HepG2 (cell line): ENCODE measurements around the gene CCDC57. TPM values are rescaled to one million over a fixed set of nuclear protein-coding genes. Genes with fewer than 3 reads are reported as not detected.

ENCODE experiments used
- ATAC-seq: fragments of 200-7000 bp; cut with Tn5 transposase; 3 replicates; pipeline ENCODE4 v1.9.1; 2020; ENCODE audit warnings: mild to moderate bottlenecking, moderate library complexity
- BruUV-seq: library from RNA; stranded (reverse); fragments of 400-500 nt; replicated peaks from 2 replicates; lab custom pipeline; 2021; lab: Mats Ljungman, UMichigan
- CTCF ChIA-PET: fragments of 300-600 bp; formaldehyde crosslinking; extraction: SDS; loops from one replicate; lab custom pipeline; 2021; ENCODE audit warnings: low total read pairs, inconsistent platforms, low intra/inter-chr PET ratio; lab: Yijun Ruan, JAX
- POLR2A ChIA-PET: fragments of 350-600 bp; sonication (Branson Sonifier 250); formaldehyde crosslinking; loops from one replicate; lab custom pipeline; 2020; ENCODE audit warnings: antibody characterized with exemption, inconsistent platforms; lab: Yijun Ruan, JAX
- DNase-seq: peaks from one replicate; pipeline ENCODE4 v3.0.0-alpha.2; 2015; ENCODE audit warnings: low spot score
- FAIRE-seq: peaks from 3 replicates; lab custom pipeline; 2011; peaks lifted over from hg19 to GRCh38; lab: Jason Lieb, UNC
- H2AFZ ChIP-seq: one replicate; pipeline ENCODE4 v1.6.1; 2011; ENCODE audit warnings: low read length, inconsistent platforms
- H3K27ac ChIP-seq: fragments of 300-600 bp; 3 replicates; pipeline ENCODE4 v1.8.0; 2011; ENCODE audit warnings: mixed run types, mild to moderate bottlenecking, mixed read lengths, low read length, inconsistent platforms; ENCODE audit not compliant: insufficient read depth; ENCODE audit errors: extremely low read length
- H3K27me3 ChIP-seq, 2 experiments: fragments of 200-600 bp in 1 of 2; 2 replicates in 1 of 2; 3 replicates in 1 of 2; pipeline versions ENCODE4 v1.6.0 to v1.8.0; 2011; ENCODE audit warnings: low read length in 2 of 2, mild to moderate bottlenecking in 2 of 2, moderate library complexity in 2 of 2, inconsistent platforms in 1 of 2; ENCODE audit not compliant: insufficient read depth in 2 of 2, control insufficient read depth in 1 of 2
- H3K36me3 ChIP-seq, 2 experiments: fragments of 200-600 bp in 1 of 2; replicated peaks in 1 of 2; 2 replicates in 1 of 2; 3 replicates in 1 of 2; pipeline versions ENCODE4 v1.5.1 to v1.8.0; 2011; ENCODE audit warnings: low read length in 2 of 2, inconsistent platforms in 1 of 2; ENCODE audit not compliant: insufficient read depth in 2 of 2, control insufficient read depth in 1 of 2
- H3K4me1 ChIP-seq: 2 replicates; pipeline ENCODE4 v1.5.1; 2012; ENCODE audit warnings: low read length, inconsistent platforms; ENCODE audit not compliant: insufficient read depth
- H3K4me2 ChIP-seq: 2 replicates; pipeline ENCODE4 v1.6.0; 2011; ENCODE audit warnings: low read depth, low read length, inconsistent platforms
- H3K4me3 ChIP-seq, 3 experiments: fragments of 200-600 bp in 1 of 3; sonication (generic), shearing (Covaris generic) in 1 of 3; replicated peaks in 1 of 3; 2 replicates each; pipeline ENCODE4 v1.5.1; 2011 to 2016; ENCODE audit warnings: low read length in 3 of 3, inconsistent platforms in 2 of 3, low read depth in 2 of 3, mild to moderate bottlenecking in 2 of 3, control low read depth in 1 of 3, mixed read lengths in 1 of 3; ENCODE audit not compliant: insufficient read depth in 1 of 3
- H3K79me2 ChIP-seq: one replicate; pipeline ENCODE4 v1.6.1; 2011; ENCODE audit warnings: low read length, inconsistent platforms; ENCODE audit not compliant: insufficient read depth
- H3K9ac ChIP-seq: 2 replicates; pipeline ENCODE4 v1.6.0; 2011; ENCODE audit warnings: mild to moderate bottlenecking, low read depth, low read length, inconsistent platforms; ENCODE audit not compliant: insufficient read depth
- H3K9me3 ChIP-seq: 2 replicates; pipeline ENCODE4 v1.5.1; 2012; ENCODE audit warnings: mild to moderate bottlenecking, low read length
- H4K20me1 ChIP-seq: 2 replicates; pipeline ENCODE4 v1.6.0; 2011; ENCODE audit warnings: inconsistent platforms, mild to moderate bottlenecking, low read length, moderate library complexity; ENCODE audit not compliant: insufficient read depth
- AGO1 ChIP-seq: fragments of 200-400 bp; formaldehyde crosslinking; IDR thresholded peaks from 2 replicates; pipeline ENCODE4 v1.6.1; 2017; ENCODE audit warnings: mild to moderate bottlenecking, low read depth, low read length, moderate library complexity; ENCODE audit not compliant: poor library complexity, severe bottlenecking
- ATM ChIP-seq: fragments of 450-650 bp; IDR thresholded peaks from 2 replicates; pipeline ENCODE4 v1.7.1; 2017; ENCODE audit warnings: mild to moderate bottlenecking, borderline replicate concordance
- HOXA3 ChIP-seq: sonication (generic); formaldehyde crosslinking; IDR thresholded peaks from 2 replicates; pipeline ENCODE4 v1.5.0; 2020; ENCODE audit warnings: missing genetic modification reagents
- REXO4 ChIP-seq: sonication (generic); formaldehyde crosslinking; IDR thresholded peaks from 2 replicates; pipeline ENCODE4 v1.8.0; 2022; ENCODE audit warnings: missing genetic modification reagents, mild to moderate bottlenecking, borderline replicate concordance
- RFXANK ChIP-seq: IDR thresholded peaks from 2 replicates; pipeline ENCODE4 v1.6.1; 2016
- THYN1 ChIP-seq: sonication (generic); formaldehyde crosslinking; IDR thresholded peaks from 2 replicates; pipeline ENCODE4 v1.8.1; 2023; ENCODE audit warnings: low read depth, mild to moderate bottlenecking, moderate library complexity, missing genetic modification reagents, borderline replicate concordance
- ZNF354B ChIP-seq: sonication (generic); formaldehyde crosslinking; IDR thresholded peaks from 2 replicates; pipeline ENCODE4 v1.8.0; 2022; ENCODE audit warnings: mild to moderate bottlenecking, missing genetic modification reagents
- ZNF841 ChIP-seq: sonication (generic); formaldehyde crosslinking; IDR thresholded peaks from 2 replicates; pipeline ENCODE4 v1.8.1; 2023; ENCODE audit warnings: missing genetic modification reagents, borderline replicate concordance
- WGBS: methylation state at CpG from one replicate; pipeline ENCODE4 v1.1.6; 2017; ENCODE audit warnings: low lambda C conversion rate; 5-methylcytosine and 5-hydroxymethylcytosine counted together
- in situ Hi-C: cut with HindIII; loops from 2 replicates; pipeline ENCODE4 v1.10.0; 2017; ENCODE audit warnings: low pct_unique_long_range_greater_than_20kb; ENCODE audit not compliant: extremely low pct_ligation_motif_present
- intact Hi-C: fragments of 100-400 bp; cut with micrococcal nuclease; formaldehyde crosslinking; loops from one replicate; pipeline ENCODE4 v1.10.0; 2022; ENCODE audit not compliant: unreplicated experiment
- polyA plus RNA-seq, 8 experiments: library from polyadenylated mRNA; depleted of rRNA in 3 of 8; stranded (reverse) in 7 of 8; unstranded in 1 of 8; fragments of >200 nt; fragmentation: Illumina TruSeq in 4 of 8; extraction: Trizol in 4 of 8; gene quantifications; 2 replicates each; pipeline versions ENCODE4 v1.2.1 to v1.2.3, GENCODE V29; 2011 to 2016; ENCODE audit warnings: low read depth in 4 of 8, missing spikeins in 1 of 8, mixed read lengths in 1 of 8; ENCODE audit not compliant: insufficient read depth in 1 of 8
- total RNA-seq, 5 experiments: library from RNA; depleted of rRNA; stranded (reverse); fragments of >200 nt; fragmentation: Illumina TruSeq; extraction: Trizol; gene quantifications; 2 replicates each; pipeline ENCODE4 v1.2.3, GENCODE V29; 2016; ENCODE audit warnings: low read depth in 1 of 5
- TF ChIP-seq, protein P1 (sequence below): sonication (generic); formaldehyde crosslinking; IDR thresholded peaks from 2 replicates; pipeline ENCODE4 v1.4.0; 2020; ENCODE audit warnings: mild to moderate bottlenecking, missing genetic modification reagents, borderline replicate concordance
- TF ChIP-seq, protein P2 (sequence below): sonication (generic); formaldehyde crosslinking; IDR thresholded peaks from 2 replicates; pipeline ENCODE4 v1.5.1; 2020; ENCODE audit warnings: missing genetic modification reagents, mild to moderate bottlenecking, borderline replicate concordance
- TF ChIP-seq, protein P3 (sequence below): sonication (generic); formaldehyde crosslinking; IDR thresholded peaks from 2 replicates; pipeline ENCODE4 v1.4.0; 2020; ENCODE audit warnings: missing genetic modification reagents

Gene CCDC57
- total and polyA plus RNA-seq, 2 of the 13 experiments (the other 11 are each of a cell fraction or from before 2014, with no cell fraction given) = 59.3 to 59.9 TPM

DNA sequence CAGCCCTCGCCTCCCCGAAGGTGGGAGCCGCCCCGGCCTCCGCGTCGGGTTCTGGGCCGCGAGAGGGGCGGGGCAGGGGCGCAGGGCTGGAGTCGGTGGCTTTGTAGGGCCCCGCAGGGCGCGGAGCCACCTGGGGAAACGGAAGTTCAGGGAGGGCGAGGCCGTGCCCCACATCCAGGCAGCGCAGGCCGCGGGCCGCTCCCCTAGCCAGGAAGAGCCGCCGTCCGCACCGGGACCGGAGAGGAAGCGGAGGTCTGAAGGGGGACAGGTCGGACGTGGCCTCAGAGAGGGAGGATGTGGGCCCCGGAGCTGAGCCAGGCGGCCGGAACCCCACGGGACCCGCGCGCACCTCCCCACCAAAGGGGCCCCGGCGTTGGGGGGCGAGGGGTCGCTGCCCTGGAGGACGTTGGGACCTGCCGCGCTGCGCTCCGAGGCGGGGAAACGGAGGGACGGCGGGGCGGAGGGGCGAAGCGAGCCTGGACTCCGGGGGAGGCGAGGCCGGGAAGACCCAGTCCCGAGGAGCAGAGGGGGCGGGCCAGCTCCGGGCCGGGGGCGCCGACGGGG, 15.7 kb upstream of the CCDC57 start:
- no peak overlapping the region for H2AFZ ChIP-seq
- H3K4me2 ChIP-seq = peak overlapping the region; percentile 66
- 43% methylated on average over 58 of the region's 63 CpGs for WGBS
- H3K4me1 ChIP-seq = peaks cover 65% of the 10 kb centered on the region
- H3K27me3 ChIP-seq = no peaks in the 10 kb centered on the region; a peak in 1 of 5 replicates
- ChIA-PET CTCF (no interaction called here), POLR2A (interaction anchor here (0.6 to 5.0 kb wide), 17 partner anchors 9 to 140 kb away, joined by 3 to 117 read pairs (median 6); partner anchors contain the start of genes CCDC57, CD7 and CSNK1D)
- ATAC-seq = no peak
- intact Hi-C loops = no loop called here
- no peak for DNase-seq
- peak overlapping the region; percentile 71 for H3K9ac ChIP-seq
- H3K79me2 ChIP-seq = peaks cover 42% of the 10 kb centered on the region
- no peak for FAIRE-seq
- in situ Hi-C loops = no loop called here
- H3K4me3 ChIP-seq = peak overlapping the region; percentile 47 to 99 (median 97)
- peaks cover 38% of the 10 kb centered on the region for H4K20me1 ChIP-seq
- peak overlapping the region; percentile 74 for H3K27ac ChIP-seq
- H3K9me3 ChIP-seq = no peaks in the 10 kb centered on the region
- H3K36me3 ChIP-seq = peaks cover 4 to 6% of the 10 kb centered on the region in 2 experiments; a peak in 3 of 5 replicates
- no TSS peak for BruUV-seq
- no peak for TF ChIP-seq ZNF354B (CRISPR knock-in tag)
- TF ChIP-seq ATM = no peak
- TF ChIP-seq HOXA3 = peak; percentile 72
- TF ChIP-seq, protein P1, sequence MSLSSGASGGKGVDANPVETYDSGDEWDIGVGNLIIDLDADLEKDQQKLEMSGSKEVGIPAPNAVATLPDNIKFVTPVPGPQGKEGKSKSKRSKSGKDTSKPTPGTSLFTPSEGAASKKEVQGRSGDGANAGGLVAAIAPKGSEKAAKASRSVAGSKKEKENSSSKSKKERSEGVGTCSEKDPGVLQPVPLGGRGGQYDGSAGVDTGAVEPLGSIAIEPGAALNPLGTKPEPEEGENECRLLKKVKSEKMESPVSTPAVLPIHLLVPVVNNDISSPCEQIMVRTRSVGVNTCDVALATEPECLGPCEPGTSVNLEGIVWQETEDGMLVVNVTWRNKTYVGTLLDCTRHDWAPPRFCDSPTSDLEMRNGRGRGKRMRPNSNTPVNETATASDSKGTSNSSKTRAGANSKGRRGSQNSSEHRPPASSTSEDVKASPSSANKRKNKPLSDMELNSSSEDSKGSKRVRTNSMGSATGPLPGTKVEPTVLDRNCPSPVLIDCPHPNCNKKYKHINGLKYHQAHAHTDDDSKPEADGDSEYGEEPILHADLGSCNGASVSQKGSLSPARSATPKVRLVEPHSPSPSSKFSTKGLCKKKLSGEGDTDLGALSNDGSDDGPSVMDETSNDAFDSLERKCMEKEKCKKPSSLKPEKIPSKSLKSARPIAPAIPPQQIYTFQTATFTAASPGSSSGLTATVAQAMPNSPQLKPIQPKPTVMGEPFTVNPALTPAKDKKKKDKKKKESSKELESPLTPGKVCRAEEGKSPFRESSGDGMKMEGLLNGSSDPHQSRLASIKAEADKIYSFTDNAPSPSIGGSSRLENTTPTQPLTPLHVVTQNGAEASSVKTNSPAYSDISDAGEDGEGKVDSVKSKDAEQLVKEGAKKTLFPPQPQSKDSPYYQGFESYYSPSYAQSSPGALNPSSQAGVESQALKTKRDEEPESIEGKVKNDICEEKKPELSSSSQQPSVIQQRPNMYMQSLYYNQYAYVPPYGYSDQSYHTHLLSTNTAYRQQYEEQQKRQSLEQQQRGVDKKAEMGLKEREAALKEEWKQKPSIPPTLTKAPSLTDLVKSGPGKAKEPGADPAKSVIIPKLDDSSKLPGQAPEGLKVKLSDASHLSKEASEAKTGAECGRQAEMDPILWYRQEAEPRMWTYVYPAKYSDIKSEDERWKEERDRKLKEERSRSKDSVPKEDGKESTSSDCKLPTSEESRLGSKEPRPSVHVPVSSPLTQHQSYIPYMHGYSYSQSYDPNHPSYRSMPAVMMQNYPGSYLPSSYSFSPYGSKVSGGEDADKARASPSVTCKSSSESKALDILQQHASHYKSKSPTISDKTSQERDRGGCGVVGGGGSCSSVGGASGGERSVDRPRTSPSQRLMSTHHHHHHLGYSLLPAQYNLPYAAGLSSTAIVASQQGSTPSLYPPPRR = no peak
- TF ChIP-seq ZNF841 (CRISPR knock-in tag) = peak; percentile 94
- peak; percentile 23; the same call in 1 of the 2 replicates for TF ChIP-seq RFXANK (CRISPR knock-in tag)
- 0 out of 2 replicates have a peak, but pooled peaks have one; percentile 17 for TF ChIP-seq REXO4 (CRISPR knock-in tag)
- TF ChIP-seq AGO1 = no peak
- TF ChIP-seq, protein P2, sequence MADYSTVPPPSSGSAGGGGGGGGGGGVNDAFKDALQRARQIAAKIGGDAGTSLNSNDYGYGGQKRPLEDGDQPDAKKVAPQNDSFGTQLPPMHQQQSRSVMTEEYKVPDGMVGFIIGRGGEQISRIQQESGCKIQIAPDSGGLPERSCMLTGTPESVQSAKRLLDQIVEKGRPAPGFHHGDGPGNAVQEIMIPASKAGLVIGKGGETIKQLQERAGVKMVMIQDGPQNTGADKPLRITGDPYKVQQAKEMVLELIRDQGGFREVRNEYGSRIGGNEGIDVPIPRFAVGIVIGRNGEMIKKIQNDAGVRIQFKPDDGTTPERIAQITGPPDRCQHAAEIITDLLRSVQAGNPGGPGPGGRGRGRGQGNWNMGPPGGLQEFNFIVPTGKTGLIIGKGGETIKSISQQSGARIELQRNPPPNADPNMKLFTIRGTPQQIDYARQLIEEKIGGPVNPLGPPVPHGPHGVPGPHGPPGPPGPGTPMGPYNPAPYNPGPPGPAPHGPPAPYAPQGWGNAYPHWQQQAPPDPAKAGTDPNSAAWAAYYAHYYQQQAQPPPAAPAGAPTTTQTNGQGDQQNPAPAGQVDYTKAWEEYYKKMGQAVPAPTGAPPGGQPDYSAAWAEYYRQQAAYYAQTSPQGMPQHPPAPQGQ (CRISPR knock-in tag) = no peak
- TF ChIP-seq, protein P3, sequence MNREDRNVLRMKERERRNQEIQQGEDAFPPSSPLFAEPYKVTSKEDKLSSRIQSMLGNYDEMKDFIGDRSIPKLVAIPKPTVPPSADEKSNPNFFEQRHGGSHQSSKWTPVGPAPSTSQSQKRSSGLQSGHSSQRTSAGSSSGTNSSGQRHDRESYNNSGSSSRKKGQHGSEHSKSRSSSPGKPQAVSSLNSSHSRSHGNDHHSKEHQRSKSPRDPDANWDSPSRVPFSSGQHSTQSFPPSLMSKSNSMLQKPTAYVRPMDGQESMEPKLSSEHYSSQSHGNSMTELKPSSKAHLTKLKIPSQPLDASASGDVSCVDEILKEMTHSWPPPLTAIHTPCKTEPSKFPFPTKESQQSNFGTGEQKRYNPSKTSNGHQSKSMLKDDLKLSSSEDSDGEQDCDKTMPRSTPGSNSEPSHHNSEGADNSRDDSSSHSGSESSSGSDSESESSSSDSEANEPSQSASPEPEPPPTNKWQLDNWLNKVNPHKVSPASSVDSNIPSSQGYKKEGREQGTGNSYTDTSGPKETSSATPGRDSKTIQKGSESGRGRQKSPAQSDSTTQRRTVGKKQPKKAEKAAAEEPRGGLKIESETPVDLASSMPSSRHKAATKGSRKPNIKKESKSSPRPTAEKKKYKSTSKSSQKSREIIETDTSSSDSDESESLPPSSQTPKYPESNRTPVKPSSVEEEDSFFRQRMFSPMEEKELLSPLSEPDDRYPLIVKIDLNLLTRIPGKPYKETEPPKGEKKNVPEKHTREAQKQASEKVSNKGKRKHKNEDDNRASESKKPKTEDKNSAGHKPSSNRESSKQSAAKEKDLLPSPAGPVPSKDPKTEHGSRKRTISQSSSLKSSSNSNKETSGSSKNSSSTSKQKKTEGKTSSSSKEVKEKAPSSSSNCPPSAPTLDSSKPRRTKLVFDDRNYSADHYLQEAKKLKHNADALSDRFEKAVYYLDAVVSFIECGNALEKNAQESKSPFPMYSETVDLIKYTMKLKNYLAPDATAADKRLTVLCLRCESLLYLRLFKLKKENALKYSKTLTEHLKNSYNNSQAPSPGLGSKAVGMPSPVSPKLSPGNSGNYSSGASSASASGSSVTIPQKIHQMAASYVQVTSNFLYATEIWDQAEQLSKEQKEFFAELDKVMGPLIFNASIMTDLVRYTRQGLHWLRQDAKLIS (CRISPR knock-in tag) = no peak; the same call in 1 of the 2 replicates
- TF ChIP-seq THYN1 (CRISPR knock-in tag) = no peak
